NCI-H460 (cell line): ENCODE measurements around the gene GNA14. TPM values are rescaled to one million over a fixed set of nuclear protein-coding genes. Genes with fewer than 3 reads are reported as not detected.
"Not testable (repeated sequence)": the region's sequence is repeated elsewhere in the genome, so short reads cannot be mapped to it uniquely, and the experiment has no call there.

Experiments used
- DNase-seq: peaks from one replicate; pipeline ENCODE4 v3.0.0-alpha.2; 2016; ENCODE audit warnings: low read depth; ENCODE audit errors: extremely low read depth
- total RNA-seq: library from RNA; depleted of rRNA; stranded (reverse); fragments of >200 nt; shearing (Covaris generic); gene quantifications from 2 replicates; pipeline ENCODE4 v1.2.3, GENCODE V29; 2014

Gene GNA14
- total RNA-seq, 1 experiment from 2014 or later, result not detected

DNA sequence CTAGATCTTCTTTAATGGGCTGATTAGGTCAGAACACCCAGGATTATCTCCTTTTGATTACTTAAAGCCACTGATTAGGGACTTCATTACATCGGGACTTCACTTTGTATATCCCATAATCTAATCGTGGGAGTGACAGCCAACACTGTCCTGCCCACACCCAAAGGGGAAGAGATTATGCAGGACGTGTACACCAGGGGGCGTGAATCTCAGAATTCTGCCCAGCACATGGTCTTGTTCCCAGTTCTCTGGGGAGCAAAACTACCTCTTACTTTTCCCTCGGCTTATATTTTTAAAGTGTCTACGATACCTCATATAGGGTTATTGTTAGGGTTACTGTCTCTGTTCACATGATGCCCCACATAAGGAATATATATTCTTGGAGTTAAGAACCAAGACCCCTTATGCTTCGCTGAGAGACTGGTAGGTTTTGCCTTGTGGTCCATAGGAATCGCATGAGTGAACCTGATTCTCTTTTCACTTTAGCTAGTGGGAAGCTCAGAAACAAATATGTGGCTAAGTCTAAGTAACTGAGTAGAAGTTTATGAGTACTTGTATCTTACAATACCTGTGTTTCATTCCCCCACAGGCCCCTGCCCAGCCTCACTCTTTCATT is 192.7 kb downstream of the GNA14 start:
- peak; percentile 48 for DNase-seq

DNA sequence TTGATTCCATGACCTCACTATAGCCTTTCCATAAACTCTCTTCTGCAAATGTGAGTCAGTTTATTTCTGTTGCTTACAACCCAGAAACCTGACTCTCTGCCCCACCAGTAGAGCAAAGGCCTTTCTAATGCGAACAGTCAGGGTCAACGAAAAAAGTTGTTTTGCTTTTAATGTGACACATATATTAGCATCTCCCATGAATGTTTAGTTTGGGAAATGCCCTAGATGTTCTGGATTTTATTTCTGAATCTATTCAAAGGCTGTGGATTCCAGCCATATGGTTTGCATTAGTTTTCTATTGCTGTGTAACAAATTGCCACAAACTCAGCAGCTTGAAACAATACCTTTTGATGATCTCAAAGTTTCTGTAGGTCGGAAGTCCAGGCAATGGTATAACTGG is 193.5 kb downstream of the GNA14 start:
- DNase-seq, result no peak

DNA sequence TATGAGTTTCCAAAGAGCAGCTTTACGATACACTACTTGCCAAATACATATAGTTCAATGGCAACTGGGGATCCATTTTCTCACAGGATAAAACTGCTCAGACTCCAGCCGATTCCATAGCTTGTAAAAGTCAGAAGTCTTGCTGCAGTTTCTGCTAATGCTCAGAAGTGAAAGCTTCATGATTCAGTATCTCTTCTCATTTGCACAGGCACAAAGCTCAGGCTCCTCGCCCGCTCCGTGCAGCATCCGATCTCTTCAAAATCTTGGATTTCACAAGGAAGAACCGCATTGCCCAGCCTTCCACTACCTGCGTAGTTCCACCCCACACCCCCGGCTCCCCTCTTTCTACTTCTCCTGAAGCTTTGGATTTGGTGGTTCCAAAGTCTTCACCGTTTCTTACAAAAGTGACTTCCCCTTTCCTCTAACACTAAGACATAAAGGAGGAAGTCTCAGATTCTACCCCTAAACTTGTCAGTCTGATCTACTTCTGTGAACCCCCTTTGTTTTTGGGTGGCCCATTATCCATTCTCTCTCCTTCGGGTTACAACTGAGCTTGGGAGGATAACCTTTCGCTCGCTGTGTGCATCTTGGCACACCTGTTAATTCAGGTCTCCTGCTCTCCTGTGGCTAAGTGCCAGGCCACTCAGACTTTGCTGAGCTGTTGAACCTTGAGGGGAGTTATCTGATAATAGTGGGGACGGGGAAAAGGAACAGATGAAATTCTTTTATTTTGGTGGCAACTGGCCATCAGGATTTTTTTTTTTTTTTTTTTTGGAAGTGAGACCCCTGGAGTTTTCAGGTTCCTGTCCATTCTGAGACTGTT is 194.1 kb downstream of the GNA14 start:
- DNase-seq, result no peak

DNA sequence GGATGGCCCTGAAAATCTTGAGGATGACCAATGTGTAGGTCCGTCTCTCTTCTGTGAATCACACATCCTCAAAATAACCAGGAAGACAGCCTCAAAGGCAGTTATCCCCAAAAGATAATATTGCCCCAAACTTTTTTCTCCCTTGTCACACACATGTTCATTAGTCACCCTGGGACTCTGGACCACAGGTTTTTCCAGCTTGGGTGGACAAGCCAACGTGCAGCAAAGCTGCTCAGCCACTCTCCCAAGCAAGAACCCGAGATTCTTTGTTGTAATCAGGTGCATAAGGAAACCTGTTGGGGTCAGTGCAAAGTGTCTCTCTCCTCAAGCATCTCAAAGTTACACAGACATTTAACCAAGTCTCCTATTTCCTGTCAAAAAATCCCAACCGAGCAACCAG is 196.6 kb downstream of the GNA14 start:
- no peak for DNase-seq

DNA sequence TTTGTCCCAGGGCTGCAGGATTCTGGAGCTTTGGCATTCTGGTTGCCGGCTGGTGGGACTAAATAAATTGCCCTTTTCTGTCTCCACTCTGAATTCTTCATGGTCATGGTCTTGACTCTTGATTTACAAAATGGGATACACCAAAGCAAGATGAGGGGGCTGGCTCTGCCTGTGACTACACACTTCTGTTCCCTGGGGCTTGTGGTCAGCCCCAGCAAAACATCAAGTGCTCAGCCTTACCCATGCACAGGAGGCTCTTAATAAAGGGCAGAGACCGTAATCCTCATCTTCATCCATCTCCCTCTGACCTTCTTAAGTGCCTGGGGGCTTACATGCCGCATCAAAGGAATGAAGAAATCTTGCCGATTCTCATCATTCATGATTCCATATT is 198.0 kb downstream of the GNA14 start:
- DNase-seq, result no peak

DNA sequence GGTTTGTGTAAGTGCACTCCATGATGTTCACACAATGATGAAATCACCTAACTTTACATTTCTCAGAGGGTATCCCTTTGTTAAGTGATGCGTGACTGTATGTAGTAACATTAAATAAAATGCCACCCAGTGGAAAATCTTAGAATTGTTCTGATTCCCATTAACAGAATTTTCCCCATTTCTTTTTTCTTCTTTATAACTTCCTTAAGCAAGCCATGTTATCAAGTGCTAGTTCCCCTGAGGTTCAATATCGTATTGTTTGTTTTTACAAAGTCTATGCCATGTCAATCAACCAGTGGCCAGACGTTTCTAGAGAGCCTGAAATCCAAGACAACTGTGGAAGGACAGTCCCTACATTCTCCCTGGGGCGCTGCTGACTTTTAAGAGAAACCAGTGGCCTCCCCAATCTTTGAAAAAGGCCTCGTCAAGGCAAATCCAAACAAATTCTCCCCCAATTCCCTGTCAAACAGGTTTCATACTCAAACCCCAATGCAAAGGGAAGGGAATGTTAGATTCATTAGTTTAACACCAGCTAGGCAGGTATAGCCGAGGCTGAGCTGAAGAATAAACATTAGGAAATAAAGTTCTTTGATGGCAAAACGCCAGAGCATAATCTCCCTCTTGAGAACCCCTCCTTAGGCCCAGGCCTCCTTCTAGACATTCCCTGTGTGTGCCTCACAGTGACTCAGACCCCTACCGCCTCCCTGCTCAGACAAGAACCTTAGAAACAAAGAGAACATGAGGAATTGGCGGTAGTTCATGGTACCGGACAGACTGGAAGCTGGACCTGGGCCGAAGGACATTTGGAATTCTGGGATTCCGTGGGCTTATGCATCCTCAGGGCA is 198.7 kb downstream of the GNA14 start:
- DNase-seq, result no peak

DNA sequence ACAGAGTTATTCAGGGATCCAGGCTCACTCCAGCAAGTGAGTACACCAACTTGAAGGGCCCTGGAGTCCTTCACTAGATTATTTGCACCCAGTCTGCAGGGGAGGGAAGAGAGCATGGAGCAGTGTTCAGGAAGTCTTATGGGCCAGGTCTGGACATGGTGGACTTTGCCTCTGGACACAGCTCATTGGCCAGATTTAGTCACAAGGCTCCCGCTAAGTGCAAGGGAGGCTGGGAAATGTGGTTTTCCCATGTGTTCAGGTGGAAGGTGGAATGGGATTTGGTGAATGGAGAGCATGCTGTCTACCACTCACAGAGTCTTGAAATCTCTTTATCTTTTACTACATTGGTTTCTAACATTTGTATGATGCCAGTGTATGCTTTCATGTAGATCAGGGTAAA is 200.5 kb downstream of the GNA14 start:
- DNase-seq, result no peak

DNA sequence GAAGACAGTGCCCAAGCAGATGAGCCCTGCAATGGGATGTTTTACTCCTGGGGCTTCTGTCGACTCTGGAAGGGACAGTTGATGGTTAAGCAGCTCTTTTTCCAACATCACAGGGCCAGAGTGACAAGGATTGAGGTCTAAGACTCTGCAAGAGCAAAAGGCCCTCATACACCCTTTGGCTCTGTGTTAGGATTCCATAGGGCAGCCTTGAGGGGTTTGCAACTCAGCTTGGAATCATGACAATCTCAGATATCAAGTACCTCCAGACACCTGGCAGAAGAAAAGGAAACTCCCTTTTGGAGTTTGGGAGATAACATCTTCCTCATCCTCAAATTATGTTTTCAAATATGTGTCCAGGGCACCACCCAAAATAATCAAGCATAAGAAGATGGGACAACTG is 205.7 kb downstream of the GNA14 start:
- DNase-seq, result no peak

DNA sequence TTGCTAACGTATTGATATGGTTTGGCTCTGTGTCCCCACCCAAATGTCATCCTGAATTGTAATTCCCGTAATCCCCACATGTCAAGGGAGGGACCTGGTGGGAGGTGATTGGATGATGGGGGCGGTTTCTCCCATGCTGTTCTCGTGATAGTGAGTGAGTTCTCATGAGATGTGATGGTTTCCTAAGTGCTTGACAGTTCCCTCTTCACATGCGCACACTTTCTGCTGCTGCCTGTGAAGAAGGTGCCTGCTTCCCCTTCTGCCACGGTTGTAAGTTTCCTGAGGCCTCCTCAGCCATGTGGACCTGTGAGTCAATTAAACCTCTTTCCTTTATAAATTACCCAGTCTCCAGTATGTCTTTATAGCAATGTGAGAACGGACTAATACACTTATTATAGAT is 207.0 kb downstream of the GNA14 start:
- DNase-seq, result not testable (repeated sequence)

DNA sequence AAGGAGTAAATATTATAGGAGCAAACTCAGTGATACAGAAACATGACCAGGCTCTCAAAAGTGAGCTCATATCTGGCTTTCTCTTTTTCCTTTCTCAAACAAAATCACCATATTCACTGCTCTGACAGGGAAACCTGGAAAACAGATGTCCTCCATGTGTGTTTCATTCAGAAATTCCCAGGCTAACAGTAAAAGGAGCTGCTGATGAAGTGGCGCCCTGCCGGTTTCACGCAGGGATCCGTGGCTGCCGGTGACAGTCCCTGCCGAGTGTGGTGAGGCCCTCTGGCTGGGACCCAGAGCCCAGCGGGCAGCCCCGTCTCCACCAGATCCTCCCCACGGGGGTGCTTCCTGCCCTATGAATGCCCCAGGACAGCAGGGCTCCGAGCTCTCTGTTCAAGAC is 208.1 kb downstream of the GNA14 start:
- DNase-seq, result no peak

DNA sequence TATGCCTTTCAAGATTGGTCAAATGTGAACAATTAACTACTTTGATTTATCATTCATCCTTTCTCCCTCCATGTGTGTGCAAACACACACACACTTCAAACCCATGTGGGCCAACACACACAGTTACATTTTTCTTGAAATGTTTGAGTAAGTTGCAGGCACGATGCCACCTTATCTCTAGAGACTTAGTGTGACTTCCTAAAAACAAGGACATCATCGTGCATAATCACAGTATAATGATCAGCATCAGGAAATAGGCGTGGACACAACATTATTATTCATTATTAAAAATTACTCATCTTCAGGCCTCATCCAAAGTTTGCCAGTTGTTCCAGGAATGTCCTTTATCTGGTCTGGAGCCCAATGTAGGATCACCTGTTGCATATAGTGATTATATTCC is 209.5 kb downstream of the GNA14 start:
- DNase-seq, result no peak

DNA sequence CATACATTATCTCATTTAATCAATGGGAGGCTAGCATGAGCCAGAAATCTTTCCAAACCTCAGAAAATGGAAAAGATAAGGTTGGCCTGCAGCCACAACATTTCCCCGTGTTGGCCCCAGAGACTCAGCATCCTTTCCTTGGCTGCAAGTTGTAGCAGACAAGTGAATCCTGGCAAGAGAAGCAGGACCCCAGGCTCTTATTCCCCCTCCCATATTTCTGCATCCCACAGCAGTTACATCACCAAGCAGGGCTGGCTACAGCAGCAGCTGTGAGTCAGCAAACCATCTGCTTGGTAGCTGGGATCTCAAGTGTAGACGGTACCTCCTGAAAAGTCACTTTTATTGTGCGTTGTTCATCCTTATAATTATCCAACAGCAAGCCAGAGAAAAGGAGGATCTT is 212.4 kb downstream of the GNA14 start:
- DNase-seq, result no peak

DNA sequence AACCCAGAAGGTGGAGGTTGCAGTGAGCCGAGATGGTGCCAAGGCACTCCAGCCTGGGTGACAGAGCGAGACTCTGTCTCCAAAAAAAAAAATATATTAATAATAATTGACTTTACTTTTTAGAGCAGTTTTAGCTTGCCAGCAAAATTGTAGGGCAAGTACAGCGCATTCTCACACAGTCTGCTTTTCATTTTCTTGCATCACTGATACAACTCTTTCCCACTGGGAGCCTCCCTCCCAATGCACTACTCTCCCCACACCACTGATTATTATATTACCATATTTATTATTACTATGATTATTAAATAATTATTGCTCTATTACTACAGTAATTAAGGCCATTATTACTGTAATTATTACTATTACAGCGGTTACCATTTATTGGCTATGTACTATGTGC is 212.8 kb downstream of the GNA14 start:
- DNase-seq, result no peak

DNA sequence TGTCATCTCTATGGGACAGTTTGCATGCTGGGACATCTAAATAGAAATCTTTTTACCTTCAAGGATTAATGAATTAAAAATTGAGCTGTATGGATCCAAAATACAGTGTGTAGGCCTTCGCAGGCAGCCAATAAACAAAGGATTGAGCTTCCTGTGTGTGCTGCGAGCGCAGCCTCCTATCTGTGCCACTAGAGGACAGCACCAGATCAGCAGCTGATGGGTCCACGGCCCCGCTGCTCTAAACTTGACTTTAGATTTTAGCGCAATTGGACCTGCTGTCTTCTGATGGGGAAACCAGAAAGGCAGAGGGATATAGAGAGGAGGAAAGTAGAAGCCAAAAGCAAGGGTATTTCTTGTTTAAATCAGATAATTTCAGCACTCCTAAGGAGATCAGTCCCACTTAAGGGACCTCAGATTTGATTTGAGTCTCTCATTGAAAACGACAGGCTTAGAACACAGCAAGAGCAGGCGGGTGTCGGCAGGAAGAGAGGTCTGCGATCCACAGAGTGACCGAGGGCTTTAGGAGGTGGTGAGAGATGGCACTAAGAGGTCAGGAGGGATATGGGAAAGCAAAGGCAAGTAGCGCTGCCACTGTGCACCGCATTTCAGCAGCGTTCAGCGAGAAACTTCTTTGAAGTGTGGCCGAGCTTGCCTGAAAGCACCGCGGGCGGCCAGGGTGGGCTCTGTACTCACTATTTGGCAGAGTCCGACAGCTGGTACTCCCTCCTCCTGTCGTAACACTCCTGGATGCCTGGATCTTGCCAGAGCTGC is 214.3 kb downstream of the GNA14 start:
- peak; percentile 62 for DNase-seq

DNA sequence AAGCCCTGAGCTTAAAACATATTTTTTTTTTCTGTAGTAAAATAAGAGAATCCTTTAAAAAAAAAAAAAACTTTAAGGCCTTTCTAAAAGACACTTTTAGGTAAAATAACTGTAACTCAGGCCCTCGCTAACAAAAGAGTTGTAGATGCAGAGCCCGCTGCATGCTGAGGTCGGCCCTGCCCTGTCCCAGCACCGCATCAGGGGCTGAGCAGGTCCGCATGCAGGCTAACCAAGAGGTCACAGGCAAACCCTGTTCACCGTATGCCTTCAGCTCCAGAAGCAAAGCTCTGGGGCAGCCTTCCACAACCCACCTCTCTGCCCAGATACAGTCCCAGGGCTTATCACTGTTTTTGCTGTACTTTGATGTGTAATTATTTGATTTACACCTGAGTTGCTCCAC is 216.1 kb downstream of the GNA14 start:
- DNase-seq, result no peak

DNA sequence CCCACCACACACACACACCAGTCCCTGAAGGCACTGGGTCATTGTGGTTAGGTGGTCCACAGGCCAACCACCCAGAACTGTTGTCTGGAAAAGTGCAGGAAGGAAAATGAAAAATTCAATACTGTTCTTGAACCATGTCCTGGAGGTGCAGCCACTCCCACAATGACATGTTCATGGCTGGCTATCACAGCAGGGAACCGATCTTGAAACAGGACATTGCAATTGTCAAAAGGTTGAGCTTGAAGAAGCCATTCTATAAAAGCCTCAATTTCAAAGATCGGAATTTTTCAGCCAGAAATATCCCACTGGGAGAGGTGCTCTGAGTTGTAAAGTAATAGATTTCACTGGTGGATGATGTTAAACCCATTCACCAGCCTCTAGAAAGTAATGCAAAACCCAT is 218.2 kb downstream of the GNA14 start:
- no peak for DNase-seq

DNA sequence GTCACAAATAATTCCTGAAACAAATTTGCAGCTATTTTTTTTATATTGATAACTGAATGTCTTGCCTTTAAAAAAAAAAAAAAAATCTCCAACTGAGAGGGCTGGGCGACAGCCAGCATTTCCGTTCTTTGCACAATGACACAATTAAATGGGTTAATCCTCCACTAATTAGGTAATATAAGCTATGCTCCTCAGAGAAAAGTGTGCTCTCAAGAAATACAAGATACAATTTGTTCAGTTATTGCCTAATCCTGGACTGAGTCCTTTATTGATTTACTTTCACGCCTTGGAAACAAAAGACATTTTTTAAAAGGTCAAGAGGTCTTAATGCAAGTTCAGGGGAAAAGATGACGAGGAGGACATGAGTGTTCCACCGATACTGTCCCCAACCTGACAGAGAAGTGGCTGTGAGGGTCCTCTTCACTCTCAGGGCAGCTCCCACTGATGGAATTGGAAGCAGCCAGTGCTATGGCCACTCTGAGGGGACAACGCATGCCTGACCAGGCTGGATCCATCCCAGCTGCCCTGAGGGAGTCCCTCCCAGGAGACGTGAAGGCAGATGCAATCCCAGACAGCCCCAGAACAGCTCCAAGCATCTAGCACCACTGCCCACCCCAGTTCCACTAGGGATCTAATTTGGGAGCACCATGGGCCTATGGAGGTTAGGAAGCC is 220.7 kb downstream of the GNA14 start:
- DNase-seq, result no peak

DNA sequence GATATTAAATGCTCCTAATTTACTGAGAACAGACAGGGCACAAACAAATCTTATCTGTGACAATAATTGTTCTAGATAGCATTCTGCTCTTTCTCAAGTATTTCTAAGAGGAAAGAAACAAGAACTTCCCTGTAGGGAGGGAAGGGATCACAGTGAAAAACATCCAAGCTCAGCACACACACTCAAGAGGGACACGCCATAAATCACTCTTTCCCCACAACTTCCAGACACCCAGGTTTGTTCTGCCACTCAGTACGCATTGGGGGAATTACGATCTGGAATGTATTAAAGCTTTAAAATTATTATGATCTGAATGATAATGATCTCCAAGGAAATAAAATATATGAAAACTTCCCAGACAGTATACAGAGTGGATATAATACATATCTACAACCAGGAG is 221.4 kb downstream of the GNA14 start:
- DNase-seq, result no peak

DNA sequence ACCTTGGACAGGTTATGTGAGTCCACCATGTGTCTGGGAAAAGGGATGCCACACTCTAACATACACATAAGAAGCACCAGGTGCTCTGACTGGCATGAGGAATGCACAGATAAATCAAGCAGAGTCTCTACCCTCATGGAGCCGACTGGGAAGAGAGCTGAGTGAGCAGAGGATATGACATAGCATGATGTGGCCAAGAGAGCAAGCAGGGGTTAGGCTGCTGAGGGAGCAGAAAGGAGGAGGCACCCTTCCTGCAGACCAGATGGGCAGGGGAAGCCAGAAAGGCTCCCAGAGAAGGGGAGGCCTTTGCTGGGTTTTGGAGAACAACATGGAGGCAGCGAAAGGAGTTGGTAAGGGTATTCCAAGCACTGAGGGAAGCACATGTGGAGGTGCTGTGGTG is 223.1 kb downstream of the GNA14 start:
- DNase-seq, result no peak

DNA sequence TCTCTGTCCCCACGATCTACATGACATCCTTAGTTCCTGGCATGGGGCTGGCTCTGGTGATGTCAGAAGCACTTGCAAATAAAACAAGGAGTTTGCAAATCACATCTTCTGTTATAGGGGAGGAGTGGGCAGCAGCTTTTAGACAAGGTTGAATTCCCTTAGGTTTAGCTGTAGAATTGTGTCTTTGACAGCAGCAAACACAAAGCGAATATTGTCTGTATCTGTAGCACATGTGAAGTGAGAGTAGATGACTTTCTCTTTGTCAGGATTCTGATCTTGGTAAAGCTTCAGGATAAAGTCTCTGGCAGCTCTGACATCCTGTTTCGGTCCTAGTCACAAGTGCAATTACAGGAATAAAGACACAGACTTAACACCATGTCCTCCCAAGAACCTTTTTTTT is 224.3 kb downstream of the GNA14 start:
- no peak for DNase-seq
